PC-3 (cell line): Measurements from ENCODE around the gene NFIX. TPM values are rescaled to one million over a fixed set of nuclear protein-coding genes. Genes with fewer than 3 reads are reported as not detected.

Source experiments
- ATAC-seq: fragments of 200-7000 bp; cut with Tn5 transposase; 2 replicates; pipeline ENCODE4 v1.9.1; 2020; ENCODE audit warnings: mild to moderate bottlenecking, moderate library complexity
- BruUV-seq: library from RNA; stranded (reverse); fragments of 400-500 nt; replicated peaks from 2 replicates; lab custom pipeline; 2021; lab: Mats Ljungman, UMichigan
- CTCF ChIA-PET: fragments of 300-600 bp; sonication (Branson Sonifier 250); formaldehyde crosslinking; loops from one replicate; lab custom pipeline; 2022; ENCODE audit warnings: antibody characterized with exemption; lab: Charles Lee
- POLR2A ChIA-PET: fragments of 300-600 bp; sonication (Branson Sonifier 250); formaldehyde crosslinking; loops from one replicate; lab custom pipeline; 2022; ENCODE audit warnings: antibody characterized with exemption; ENCODE audit not compliant: unreplicated experiment; lab: Charles Lee
- DNase-seq: peaks from one replicate; pipeline ENCODE4 v3.0.0-alpha.2; 2015
- H2AFZ ChIP-seq: fragments of 300-600 bp; sonication (generic); 2 replicates; pipeline ENCODE4 v1.6.0; 2016; ENCODE audit warnings: antibody characterized with exemption, low read length
- H3F3A ChIP-seq: fragments of 300-600 bp; sonication (generic); one replicate; pipeline ENCODE4 v1.6.0; 2017; ENCODE audit warnings: antibody characterized with exemption, low read length, control low read depth, mild to moderate bottlenecking; ENCODE audit not compliant: unreplicated experiment
- H3K27ac ChIP-seq: fragments of 300-600 bp; sonication (generic); 2 replicates; pipeline ENCODE4 v1.5.1; 2016; ENCODE audit warnings: mild to moderate bottlenecking, low read length
- H3K27me3 ChIP-seq: fragments of 300-600 bp; sonication (generic); 2 replicates; pipeline ENCODE4 v1.6.1; 2016; ENCODE audit warnings: low read length, mixed read lengths
- H3K36me3 ChIP-seq: fragments of 300-600 bp; sonication (generic); 2 replicates; pipeline ENCODE4 v1.6.1; 2016; ENCODE audit warnings: low read depth, mixed run types, low read length, mixed read lengths
- H3K4me1 ChIP-seq: fragments of 300-600 bp; sonication (generic); 2 replicates; pipeline ENCODE4 v1.5.1; 2016; ENCODE audit warnings: low read length; ENCODE audit not compliant: insufficient read depth
- H3K4me2 ChIP-seq: fragments of 300-600 bp; sonication (generic); 2 replicates; pipeline ENCODE4 v1.6.0; 2016; ENCODE audit warnings: low read length
- H3K4me3 ChIP-seq: fragments of 300-600 bp; sonication (generic); 2 replicates; pipeline ENCODE4 v1.5.1; 2016; ENCODE audit warnings: mild to moderate bottlenecking, low read length, mixed read lengths
- H3K79me2 ChIP-seq: fragments of 300-600 bp; sonication (generic); 2 replicates; pipeline ENCODE4 v1.6.1; 2017; ENCODE audit warnings: low read length, mixed read lengths
- H3K9ac ChIP-seq: fragments of 300-600 bp; sonication (generic); 2 replicates; pipeline ENCODE4 v1.6.0; 2016; ENCODE audit warnings: mild to moderate bottlenecking, low read length
- H3K9me2 ChIP-seq: fragments of 300-600 bp; sonication (generic); replicated peaks from 2 replicates; pipeline ENCODE4 v1.6.1; 2016; ENCODE audit warnings: mixed run types, low read length, mixed read lengths
- H3K9me3 ChIP-seq: fragments of 300-600 bp; sonication (generic); 2 replicates; pipeline ENCODE4 v1.6.1; 2016; ENCODE audit warnings: low read length, mixed read lengths
- H4K20me1 ChIP-seq: fragments of 300-600 bp; sonication (generic); 2 replicates; pipeline ENCODE4 v1.6.1; 2016; ENCODE audit warnings: low read length, mixed read lengths
- EZH2 ChIP-seq: fragments of 300-600 bp; sonication (generic); IDR thresholded peaks from one replicate; pipeline ENCODE4 v1.6.1; 2017; ENCODE audit warnings: antibody characterized with exemption, mild to moderate bottlenecking, low read length; ENCODE audit not compliant: unreplicated experiment
- EZH2phosphoT487 ChIP-seq: fragments of 300-600 bp; sonication (generic); IDR thresholded peaks from 2 replicates; pipeline ENCODE4 v1.6.1; 2018; ENCODE audit warnings: mild to moderate bottlenecking, antibody characterized with exemption, low read length, borderline replicate concordance
- intact Hi-C: fragments of 100-400 bp; cut with micrococcal nuclease; formaldehyde crosslinking; loops from 2 replicates; pipeline ENCODE4 v1.9.0; 2023
- total RNA-seq: library from RNA; depleted of rRNA; stranded (reverse); fragments of >200 nt; gene quantifications from 2 replicates; pipeline ENCODE4 v1.2.3, GENCODE V29; 2014
- TF ChIP-seq, protein P1 (sequence below): fragments of 300-600 bp; sonication (generic); conservative IDR thresholded peaks from 2 replicates; pipeline ENCODE4 v1.5.1; 2017; ENCODE audit warnings: antibody characterized with exemption, low read depth, mild to moderate bottlenecking, low read length

The NFIX gene
- total RNA-seq, 1 experiment from 2014 or later: 43.3 TPM

DNA sequence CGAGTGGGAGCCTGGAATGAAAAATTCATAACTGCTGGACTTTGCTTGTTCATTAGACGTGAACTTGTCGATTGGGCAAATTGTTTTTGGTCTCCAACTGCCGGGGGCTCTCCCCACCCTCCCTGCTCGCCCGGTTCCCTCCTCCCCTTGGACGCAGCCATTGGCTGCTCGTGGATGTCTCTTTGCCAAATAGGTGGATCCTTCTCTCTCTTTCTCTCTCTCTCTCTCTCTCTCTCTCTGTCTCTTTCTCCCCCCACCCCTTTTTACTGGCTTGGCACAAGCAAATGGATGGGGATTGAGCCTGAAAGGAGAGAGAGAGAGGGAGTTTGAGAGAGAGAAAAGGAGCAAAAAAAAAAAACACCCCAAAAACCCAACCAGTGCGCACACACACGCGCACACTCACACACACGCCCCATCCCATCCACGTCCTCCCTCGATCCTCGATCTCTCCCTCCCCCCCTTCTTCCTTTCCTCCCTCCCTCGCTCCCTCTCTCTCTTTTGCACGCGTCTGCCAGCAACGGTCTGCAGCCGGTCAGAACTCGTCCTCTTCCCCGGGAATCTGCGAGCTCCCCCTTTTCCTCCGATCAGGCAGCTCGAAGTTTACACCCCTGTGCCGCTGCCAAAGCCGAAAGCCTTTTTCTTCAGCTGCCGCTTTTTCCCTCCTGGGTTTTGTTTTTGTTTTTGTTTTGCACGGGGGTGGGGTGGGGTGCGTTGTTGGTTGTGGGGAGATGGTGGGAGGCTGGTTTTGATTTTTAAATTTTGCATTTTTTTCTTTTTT lies 27.8 kb downstream of the NFIX start:
- no peak for TF ChIP-seq EZH2
- TF ChIP-seq EZH2phosphoT487: no peak
- TF ChIP-seq, protein P1, sequence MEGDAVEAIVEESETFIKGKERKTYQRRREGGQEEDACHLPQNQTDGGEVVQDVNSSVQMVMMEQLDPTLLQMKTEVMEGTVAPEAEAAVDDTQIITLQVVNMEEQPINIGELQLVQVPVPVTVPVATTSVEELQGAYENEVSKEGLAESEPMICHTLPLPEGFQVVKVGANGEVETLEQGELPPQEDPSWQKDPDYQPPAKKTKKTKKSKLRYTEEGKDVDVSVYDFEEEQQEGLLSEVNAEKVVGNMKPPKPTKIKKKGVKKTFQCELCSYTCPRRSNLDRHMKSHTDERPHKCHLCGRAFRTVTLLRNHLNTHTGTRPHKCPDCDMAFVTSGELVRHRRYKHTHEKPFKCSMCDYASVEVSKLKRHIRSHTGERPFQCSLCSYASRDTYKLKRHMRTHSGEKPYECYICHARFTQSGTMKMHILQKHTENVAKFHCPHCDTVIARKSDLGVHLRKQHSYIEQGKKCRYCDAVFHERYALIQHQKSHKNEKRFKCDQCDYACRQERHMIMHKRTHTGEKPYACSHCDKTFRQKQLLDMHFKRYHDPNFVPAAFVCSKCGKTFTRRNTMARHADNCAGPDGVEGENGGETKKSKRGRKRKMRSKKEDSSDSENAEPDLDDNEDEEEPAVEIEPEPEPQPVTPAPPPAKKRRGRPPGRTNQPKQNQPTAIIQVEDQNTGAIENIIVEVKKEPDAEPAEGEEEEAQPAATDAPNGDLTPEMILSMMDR: no peak
- Histone ChIP-seq H3K36me3 (0 out of 2 replicates have a peak, but pooled peaks cover 4% of the 10 kb centered on the region), H3K4me2 (peak overlapping the region; percentile 89), H2AFZ (peak overlapping the region; percentile 67), H4K20me1 (no peaks in the 10 kb centered on the region), H3K9me2 (no peaks in the 10 kb centered on the region), H3K9me3 (no peaks in the 10 kb centered on the region), H3K4me1 (peaks cover 67% of the 10 kb centered on the region), H3K4me3 (peak overlapping the region; percentile 82), H3K27ac (peak overlapping the region; percentile 68), H3K27me3 (no peaks in the 10 kb centered on the region), H3K9ac (peak overlapping the region; percentile 72), H3F3A (peaks cover 5% of the 10 kb centered on the region), H3K79me2 (peaks cover 93% of the 10 kb centered on the region)
- BruUV-seq: no TSS peak
- ChIA-PET POLR2A (interaction anchor here (0.6 to 1.0 kb wide), 3 partner anchors 10 to 37 kb away, joined by 6 to 33 read pairs (median 9); no protein-coding TSS in a partner anchor), CTCF (interaction anchor here (0.6 to 2.2 kb wide), 8 partner anchors 9 to 119 kb away, joined by 3 to 16 read pairs (median 6); no protein-coding TSS in a partner anchor)
- peak; percentile 94 for DNase-seq
- peak; percentile 39 for ATAC-seq
- intact Hi-C loops: loop anchor here (1.0 kb wide), 1 partner anchor 22 kb away; no protein-coding TSS in a partner anchor

DNA sequence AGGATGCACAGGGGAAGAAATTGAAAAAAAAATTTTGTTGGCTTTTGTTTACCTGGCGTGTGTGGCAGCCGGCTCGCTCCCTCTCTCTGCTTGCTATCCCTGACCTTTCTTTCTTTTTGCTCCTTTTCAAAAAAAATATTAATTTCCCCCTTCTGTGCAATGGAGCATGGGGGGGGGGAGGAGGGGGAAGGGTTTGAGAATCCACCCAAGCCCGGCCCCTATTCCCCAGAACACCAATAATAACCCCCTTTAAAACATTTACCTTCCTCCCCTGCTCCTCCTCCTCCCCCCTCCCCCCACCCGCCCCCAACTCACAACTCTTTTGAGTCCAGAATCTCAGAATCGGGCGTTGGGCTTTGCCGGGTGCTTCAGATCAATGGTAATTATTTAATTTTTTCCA lies 28.4 kb downstream of the NFIX start:
- ATAC-seq: no peak
- Histone ChIP-seq H3K9ac (peak overlapping the region; percentile 72), H4K20me1 (no peaks in the 10 kb centered on the region), H3K27ac (peak overlapping the region; percentile 68), H2AFZ (peak overlapping the region; percentile 67; the same call in 1 of the 2 replicates), H3K9me2 (no peaks in the 10 kb centered on the region), H3K4me3 (peak overlapping the region; percentile 82), H3K4me2 (peak overlapping the region; percentile 89), H3K4me1 (peaks cover 61% of the 10 kb centered on the region), H3K36me3 (peaks cover 6% of the 10 kb centered on the region; the same call in 1 of the 2 replicates), H3K27me3 (no peaks in the 10 kb centered on the region), H3K79me2 (peaks cover 93% of the 10 kb centered on the region), H3F3A (peaks cover 5% of the 10 kb centered on the region), H3K9me3 (no peaks in the 10 kb centered on the region)
- DNase-seq: peak; percentile 28
- CTCF ChIA-PET: interaction anchor here (0.6 to 1.0 kb wide), 4 partner anchors 9 to 38 kb away, joined by 3 to 16 read pairs (median 6); no protein-coding TSS in a partner anchor
- POLR2A ChIA-PET: interaction anchor here (0.6 to 0.7 kb wide), 2 partner anchors 10 to 38 kb away, joined by 9 to 33 read pairs; no protein-coding TSS in a partner anchor
- intact Hi-C loops: no loop called here
- TF ChIP-seq, protein P1: no peak
- TF ChIP-seq EZH2 (no peak), EZH2phosphoT487 (no peak)
- no TSS peak for BruUV-seq
